ENCODE measurements around the gene UBE2G1.

GRCh38 chr17:4316648-4317047 is 49.8 kb downstream of the UBE2G1 start:
- TF ChIP-seq CTCF (IDR thresholded peaks at IDR 0.05) (no peak), POLR2A (IDR thresholded peaks at IDR 0.05) (no peak)
